A673 (cell line): ENCODE data around the gene FBXO9.

Experiments
- CTCF ChIP-seq: fragments of 300-800, 200-600 bp; sonication (generic); conservative IDR thresholded peaks from 2 replicates; pipeline ENCODE4 v1.5.1; 2017; ENCODE audit warnings: low read depth, mild to moderate bottlenecking, antibody characterized with exemption, low read length, moderate library complexity, mixed read lengths
- EZH2 ChIP-seq: fragments of 200-600 bp; sonication (generic); IDR thresholded peaks from 2 replicates; pipeline ENCODE4 v1.6.1; 2017; ENCODE audit warnings: borderline replicate concordance, low read depth, mild to moderate bottlenecking, mixed read lengths, antibody characterized with exemption, low read length; ENCODE audit not compliant: poor library complexity, severe bottlenecking

GRCh38 chr6:53086302-53086701 is 21.1 kb downstream of the FBXO9 start:
- no peak for TF ChIP-seq CTCF
- TF ChIP-seq EZH2 = no peak
